ENCODE data around the gene PROK2. TPM values are rescaled to one million over a fixed set of nuclear protein-coding genes. Genes with fewer than 3 reads are reported as not detected.

The PROK2 gene
- total RNA-seq, 2 experiments from 2014 or later, result 0.32 to 0.37 TPM

- ATAC-seq (no peak), DNase-seq (no peak)
- H3K4me3 Mint-ChIP-seq, result no peak overlapping the region
- H3K9me3 Mint-ChIP-seq (ENCODE audit: low read depth), result no peaks in the 10 kb centered on the region
- H3K27me3 Mint-ChIP-seq, result peaks cover 41% of the 10 kb centered on the region
- peaks cover 5% of the 10 kb centered on the region for H3K4me1 Mint-ChIP-seq
- CTCF ChIA-PET, result interaction anchor here (0.7 kb wide), 1 partner anchor 263 kb away, joined by 3 read pairs; no protein-coding TSS in a partner anchor
- H3K27ac Mint-ChIP-seq, result no peak overlapping the region
- POLR2A ChIA-PET, result interaction anchor here (0.6 kb wide), 1 partner anchor 24 kb away, joined by 3 read pairs; no protein-coding TSS in a partner anchor
- intact Hi-C loops (cut with DNase I, micrococcal nuclease), result loop anchor here in 1 of 2 experiments (5.0 kb wide), 1 partner anchor 64 kb away; no protein-coding TSS in a partner anchor
- no peaks in the 10 kb centered on the region for H3K36me3 Mint-ChIP-seq (ENCODE audit: low read depth)
Measured at GRCh38 chr3:71786217-71786549, 1.2 kb upstream of the PROK2 start.

- H3K27ac Mint-ChIP-seq, result no peak overlapping the region
- peaks cover 5% of the 10 kb centered on the region for H3K4me1 Mint-ChIP-seq
- H3K36me3 Mint-ChIP-seq (ENCODE audit: low read depth), result no peaks in the 10 kb centered on the region
- POLR2A ChIA-PET, result no interaction called here
- ATAC-seq (no peak), DNase-seq (no peak)
- intact Hi-C loops (cut with DNase I, micrococcal nuclease), result loop anchor here in 1 of 2 experiments (5.0 kb wide), 1 partner anchor 63 kb away; no protein-coding TSS in a partner anchor
- no peaks in the 10 kb centered on the region for H3K9me3 Mint-ChIP-seq (ENCODE audit: low read depth)
- peak overlapping the region; percentile 60 for H3K4me3 Mint-ChIP-seq
- H3K27me3 Mint-ChIP-seq, result peaks cover 43% of the 10 kb centered on the region
- CTCF ChIA-PET, result no interaction called here
Measured at GRCh38 chr3:71785532-71786216, 726 bp upstream of the PROK2 start.

GRCh38 chr3:71784201-71784913 is 591 bp downstream of the PROK2 start:
- peak overlapping the region; percentile 75 for H3K4me3 Mint-ChIP-seq
- ATAC-seq, result no peak
- POLR2A ChIA-PET, result no interaction called here
- CTCF ChIA-PET, result interaction anchor here (0.7 to 1.6 kb wide), 5 partner anchors 12 to 103 kb away, joined by 3 to 6 read pairs (median 4); no protein-coding TSS in a partner anchor
- peaks cover 43% of the 10 kb centered on the region for H3K27me3 Mint-ChIP-seq
- peak overlapping the region; percentile 59 for H3K27ac Mint-ChIP-seq
- H3K36me3 Mint-ChIP-seq (ENCODE audit: low read depth), result no peaks in the 10 kb centered on the region
- no peaks in the 10 kb centered on the region for H3K9me3 Mint-ChIP-seq (ENCODE audit: low read depth)
- intact Hi-C loops (cut with DNase I, micrococcal nuclease), result no loop called here
- H3K4me1 Mint-ChIP-seq, result peaks cover 15% of the 10 kb centered on the region
- peak; percentile 13 for DNase-seq

- ChIA-PET CTCF (interaction anchor here (0.7 to 1.6 kb wide), 5 partner anchors 9 to 102 kb away, joined by 3 to 6 read pairs (median 4); no protein-coding TSS in a partner anchor), POLR2A (no interaction called here)
- no peak overlapping the region for H3K4me3 Mint-ChIP-seq
- no peaks in the 10 kb centered on the region for H3K9me3 Mint-ChIP-seq (ENCODE audit: low read depth)
- peaks cover 43% of the 10 kb centered on the region for H3K27me3 Mint-ChIP-seq
- DNase-seq (no peak), ATAC-seq (no peak)
- H3K36me3 Mint-ChIP-seq (ENCODE audit: low read depth), result no peaks in the 10 kb centered on the region
- intact Hi-C loops (cut with DNase I, micrococcal nuclease), result no loop called here
- peaks cover 17% of the 10 kb centered on the region for H3K4me1 Mint-ChIP-seq
- no peak overlapping the region for H3K27ac Mint-ChIP-seq
Measured at GRCh38 chr3:71783152-71783551, 1.8 kb downstream of the PROK2 start.

- H3K9me3 Mint-ChIP-seq (ENCODE audit: low read depth), result no peaks in the 10 kb centered on the region
- no peaks in the 10 kb centered on the region for H3K36me3 Mint-ChIP-seq (ENCODE audit: low read depth)
- peaks cover 31% of the 10 kb centered on the region for H3K27me3 Mint-ChIP-seq
- ATAC-seq (no peak), DNase-seq (no peak)
- ChIA-PET CTCF (interaction anchor here (0.6 to 2.4 kb wide), 4 partner anchors 10 to 77 kb away, joined by 3 to 8 read pairs (median 4); no protein-coding TSS in a partner anchor), POLR2A (no interaction called here)
- H3K27ac Mint-ChIP-seq, result no peak overlapping the region
- intact Hi-C loops (cut with DNase I, micrococcal nuclease), result no loop called here
- peaks cover 17% of the 10 kb centered on the region for H3K4me1 Mint-ChIP-seq
- H3K4me3 Mint-ChIP-seq, result no peak overlapping the region
Measured at GRCh38 chr3:71780430-71780829, 4.5 kb downstream of the PROK2 start.

GRCh38 chr3:71779674-71780377 is 5.1 kb downstream of the PROK2 start:
- Mint-ChIP-seq H3K4me3 (no peak overlapping the region), H3K27ac (no peak overlapping the region), H3K9me3 (ENCODE audit: low read depth) (no peaks in the 10 kb centered on the region), H3K27me3 (peaks cover 29% of the 10 kb centered on the region), H3K4me1 (peaks cover 17% of the 10 kb centered on the region), H3K36me3 (ENCODE audit: low read depth) (no peaks in the 10 kb centered on the region)
- ChIA-PET POLR2A (no interaction called here), CTCF (interaction anchor here (0.6 to 2.4 kb wide), 3 partner anchors 9 to 77 kb away, joined by 3 to 8 read pairs (median 4); no protein-coding TSS in a partner anchor)
- ATAC-seq (no peak), DNase-seq (no peak)
- intact Hi-C loops (cut with DNase I, micrococcal nuclease), result no loop called here

GRCh38 chr3:71778353-71778752 is 6.6 kb downstream of the PROK2 start:
- POLR2A ChIA-PET, result no interaction called here
- Mint-ChIP-seq H3K36me3 (ENCODE audit: low read depth) (no peaks in the 10 kb centered on the region), H3K4me3 (no peak overlapping the region), H3K27ac (no peak overlapping the region), H3K4me1 (peaks cover 12% of the 10 kb centered on the region), H3K9me3 (ENCODE audit: low read depth) (no peaks in the 10 kb centered on the region), H3K27me3 (peaks cover 20% of the 10 kb centered on the region)
- intact Hi-C loops (cut with DNase I, micrococcal nuclease), result no loop called here
- ATAC-seq (peak; percentile 63), DNase-seq (no peak)
- CTCF ChIA-PET, result interaction anchor here (0.6 kb wide), 1 partner anchor 768 kb away, joined by 3 read pairs; no protein-coding TSS in a partner anchor

GRCh38 chr3:71776538-71776937 is 8.4 kb downstream of the PROK2 start:
- H3K9me3 Mint-ChIP-seq (ENCODE audit: low read depth), result no peaks in the 10 kb centered on the region
- POLR2A ChIA-PET, result no interaction called here
- no peak for DNase-seq
- intact Hi-C loops (cut with DNase I, micrococcal nuclease), result no loop called here
- CTCF ChIA-PET, result interaction anchor here (0.6 to 1.1 kb wide), 2 partner anchors 46 to 89 kb away, joined by 3 to 4 read pairs; no protein-coding TSS in a partner anchor
- peaks cover 8% of the 10 kb centered on the region for H3K27me3 Mint-ChIP-seq
- peaks cover 12% of the 10 kb centered on the region for H3K4me1 Mint-ChIP-seq
- H3K27ac Mint-ChIP-seq, result no peak overlapping the region
- ATAC-seq, result no peak
- H3K4me3 Mint-ChIP-seq, result no peak overlapping the region
- no peaks in the 10 kb centered on the region for H3K36me3 Mint-ChIP-seq (ENCODE audit: low read depth)

- POLR2A ChIA-PET, result no interaction called here
- Mint-ChIP-seq H3K9me3 (ENCODE audit: low read depth) (no peaks in the 10 kb centered on the region), H3K4me1 (no peaks in the 10 kb centered on the region), H3K27ac (no peak overlapping the region), H3K4me3 (no peak overlapping the region), H3K36me3 (ENCODE audit: low read depth) (no peaks in the 10 kb centered on the region), H3K27me3 (peaks cover 3% of the 10 kb centered on the region)
- DNase-seq, result no peak
- intact Hi-C loops (cut with DNase I, micrococcal nuclease), result no loop called here
- ATAC-seq, result no peak
- CTCF ChIA-PET, result interaction anchor here (1.7 kb wide), 1 partner anchor 12 kb away, joined by 5 read pairs; no protein-coding TSS in a partner anchor
Measured at GRCh38 chr3:71771884-71772283, 13.1 kb downstream of the PROK2 start.

- ChIA-PET POLR2A (no interaction called here), CTCF (interaction anchor here (0.7 kb wide), 1 partner anchor 9 kb away, joined by 4 read pairs; no protein-coding TSS in a partner anchor)
- intact Hi-C loops (cut with DNase I, micrococcal nuclease), result no loop called here
- DNase-seq (no peak), ATAC-seq (no peak)
- no peaks in the 10 kb centered on the region for H3K4me1 Mint-ChIP-seq
- no peak overlapping the region for H3K27ac Mint-ChIP-seq
- no peaks in the 10 kb centered on the region for H3K36me3 Mint-ChIP-seq (ENCODE audit: low read depth)
- H3K9me3 Mint-ChIP-seq (ENCODE audit: low read depth), result no peaks in the 10 kb centered on the region
- H3K4me3 Mint-ChIP-seq, result no peak overlapping the region
- no peaks in the 10 kb centered on the region for H3K27me3 Mint-ChIP-seq
Measured at GRCh38 chr3:71771126-71771525, 13.8 kb downstream of the PROK2 start.

- Mint-ChIP-seq H3K27ac (no peak overlapping the region), H3K4me3 (no peak overlapping the region), H3K36me3 (ENCODE audit: low read depth) (no peaks in the 10 kb centered on the region), H3K9me3 (ENCODE audit: low read depth) (no peaks in the 10 kb centered on the region), H3K4me1 (no peaks in the 10 kb centered on the region), H3K27me3 (peaks cover 5% of the 10 kb centered on the region)
- intact Hi-C loops (cut with DNase I, micrococcal nuclease), result no loop called here
- ATAC-seq, result no peak
- DNase-seq, result no peak
- ChIA-PET CTCF (interaction anchor here (0.7 to 3.4 kb wide), 2 partner anchors 33 to 112 kb away, joined by 4 to 9 read pairs; no protein-coding TSS in a partner anchor), POLR2A (interaction anchor here (0.7 kb wide), 1 partner anchor 16 kb away, joined by 4 read pairs; no protein-coding TSS in a partner anchor)
Measured at GRCh38 chr3:71763426-71763825, 21.5 kb downstream of the PROK2 start.

Measured in activated CD4-positive, alpha-beta T cell treated with anti-CD3 and anti-CD28 coated beads for 36 hours (primary cell).